Gastroesophageal sphincter (tissue), 4 donors: ENCODE measurements around the gene WDR18. TPM values are rescaled to one million over a fixed set of nuclear protein-coding genes. Genes with fewer than 3 reads are reported as not detected.

ENCODE experiments used
- ATAC-seq: fragments of 150-250 bp; one replicate; pipeline ENCODE4 v1.9.1; 2016; ENCODE audit warnings: mild to moderate bottlenecking, moderate library complexity
- H3K27ac ChIP-seq, 4 donors: fragments of 200-600 bp; sonication (generic) in 3 of 4; 1 replicate in 3 of 4; 2 replicates in 1 of 4; pipeline ENCODE4 v1.5.1; 2016 to 2019
- H3K27me3 ChIP-seq: fragments of 200-600 bp; sonication (generic); one replicate; pipeline ENCODE4 v1.5.1; 2019
- H3K36me3 ChIP-seq, 2 donors: fragments of 200-600 bp; sonication (generic); one replicate each; pipeline ENCODE4 v1.5.1; 2019; ENCODE audit warnings: control low read depth in 1 of 2
- H3K4me1 ChIP-seq, 3 donors: fragments of 200-600 bp; sonication (generic); 1 replicate in 2 of 3; 2 replicates in 1 of 3; pipeline ENCODE4 v1.5.1; 2016 to 2019; ENCODE audit warnings: control low read depth in 2 of 3
- H3K4me3 ChIP-seq, 2 donors: fragments of 200-600 bp; sonication (generic); one replicate each; pipeline ENCODE4 v1.5.1; 2019; ENCODE audit warnings: mild to moderate bottlenecking in 1 of 2, moderate library complexity in 1 of 2
- H3K9me3 ChIP-seq, 3 donors: fragments of 200-600 bp; sonication (generic); one replicate each; pipeline ENCODE4 v1.5.1; 2017 to 2019; ENCODE audit warnings: control low read depth in 2 of 3
- EP300 ChIP-seq: sonication (generic); formaldehyde crosslinking; IDR thresholded peaks from one replicate; pipeline ENCODE4 v1.6.1; 2017; ENCODE audit warnings: antibody characterized with exemption, mild to moderate bottlenecking
- POLR2A ChIP-seq, 2 donors: fragments of 450-650 bp; IDR thresholded peaks; one replicate each; pipeline ENCODE4 v1.6.1; 2017; ENCODE audit warnings: antibody characterized with exemption in 2 of 2, mild to moderate bottlenecking in 2 of 2, moderate library complexity in 1 of 2
- POLR2AphosphoS5 ChIP-seq: sonication (generic); formaldehyde crosslinking; IDR thresholded peaks from one replicate; pipeline ENCODE4 v1.6.1; 2017; ENCODE audit warnings: antibody characterized with exemption
- WGBS, 2 donors: methylation state at CpG; one replicate each; pipeline ENCODE4 v1.1.5; 2018; ENCODE audit warnings: low coverage in 1 of 2; 5-methylcytosine and 5-hydroxymethylcytosine counted together
- total RNA-seq, 4 donors: library from RNA; depleted of rRNA; stranded (reverse); fragments of >200 nt; gene quantifications; one replicate each; pipeline ENCODE4 v1.1.0, GENCODE V29; 2016
- TF ChIP-seq, protein P1 (sequence below), 4 experiments: fragments of 200-600 bp in 2 of 4; fragments of 450-650 bp in 2 of 4; sonication (generic) in 1 of 4; IDR thresholded peaks; one replicate each; pipeline ENCODE4 v1.5.1; 2017 to 2019; ENCODE audit warnings: antibody characterized with exemption in 4 of 4, mild to moderate bottlenecking in 2 of 4, moderate library complexity in 2 of 4

Gene WDR18
- total RNA-seq, 4 donors from 2014 or later = 7.2 to 43.9 (median 20.1) TPM

DNA sequence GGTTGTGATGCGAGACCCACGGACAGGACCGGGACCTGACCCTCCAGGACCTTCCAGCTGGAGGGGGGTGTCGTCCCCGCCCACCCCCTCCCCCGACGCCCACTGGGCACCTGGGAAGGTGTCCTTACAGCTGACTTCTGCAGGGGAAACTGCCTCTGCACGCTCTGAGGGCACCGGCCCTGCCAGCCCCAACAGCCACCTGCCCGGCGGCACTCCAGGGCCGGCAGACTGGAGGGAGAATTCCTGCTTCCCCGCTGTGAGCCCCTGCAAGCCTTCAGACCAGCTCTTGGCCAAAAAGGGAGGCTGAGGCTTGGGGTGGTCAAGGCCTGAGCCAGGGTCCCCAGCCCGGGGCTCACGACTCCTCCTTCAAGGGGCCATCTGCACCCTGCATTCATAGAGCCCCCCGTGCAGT lies 43.5 kb downstream of the WDR18 start:
- Histone ChIP-seq H3K27ac (peak overlapping the region; percentile 96 to 99 (median 98)), H3K36me3 (peaks cover 0 to 19% of the 10 kb centered on the region in 2 donors), H3K4me3 (peak overlapping the region; percentile 82 to 95), H3K9me3 (no peaks in the 10 kb centered on the region), H3K27me3 (peaks cover 4% of the 10 kb centered on the region), H3K4me1 (peaks cover 0 to 67% (median 12%) of the 10 kb centered on the region in 3 donors)
- WGBS, 2 donors = no CpG with 5 or more reads among the region's 16 CpGs
- ATAC-seq = no peak
- TF ChIP-seq POLR2A (IDR thresholded peaks at IDR 0.05) (no peak), EP300 (no peak), POLR2AphosphoS5 (no peak)
- TF ChIP-seq, protein P1, sequence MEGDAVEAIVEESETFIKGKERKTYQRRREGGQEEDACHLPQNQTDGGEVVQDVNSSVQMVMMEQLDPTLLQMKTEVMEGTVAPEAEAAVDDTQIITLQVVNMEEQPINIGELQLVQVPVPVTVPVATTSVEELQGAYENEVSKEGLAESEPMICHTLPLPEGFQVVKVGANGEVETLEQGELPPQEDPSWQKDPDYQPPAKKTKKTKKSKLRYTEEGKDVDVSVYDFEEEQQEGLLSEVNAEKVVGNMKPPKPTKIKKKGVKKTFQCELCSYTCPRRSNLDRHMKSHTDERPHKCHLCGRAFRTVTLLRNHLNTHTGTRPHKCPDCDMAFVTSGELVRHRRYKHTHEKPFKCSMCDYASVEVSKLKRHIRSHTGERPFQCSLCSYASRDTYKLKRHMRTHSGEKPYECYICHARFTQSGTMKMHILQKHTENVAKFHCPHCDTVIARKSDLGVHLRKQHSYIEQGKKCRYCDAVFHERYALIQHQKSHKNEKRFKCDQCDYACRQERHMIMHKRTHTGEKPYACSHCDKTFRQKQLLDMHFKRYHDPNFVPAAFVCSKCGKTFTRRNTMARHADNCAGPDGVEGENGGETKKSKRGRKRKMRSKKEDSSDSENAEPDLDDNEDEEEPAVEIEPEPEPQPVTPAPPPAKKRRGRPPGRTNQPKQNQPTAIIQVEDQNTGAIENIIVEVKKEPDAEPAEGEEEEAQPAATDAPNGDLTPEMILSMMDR (IDR thresholded peaks at IDR 0.05) = no peak

DNA sequence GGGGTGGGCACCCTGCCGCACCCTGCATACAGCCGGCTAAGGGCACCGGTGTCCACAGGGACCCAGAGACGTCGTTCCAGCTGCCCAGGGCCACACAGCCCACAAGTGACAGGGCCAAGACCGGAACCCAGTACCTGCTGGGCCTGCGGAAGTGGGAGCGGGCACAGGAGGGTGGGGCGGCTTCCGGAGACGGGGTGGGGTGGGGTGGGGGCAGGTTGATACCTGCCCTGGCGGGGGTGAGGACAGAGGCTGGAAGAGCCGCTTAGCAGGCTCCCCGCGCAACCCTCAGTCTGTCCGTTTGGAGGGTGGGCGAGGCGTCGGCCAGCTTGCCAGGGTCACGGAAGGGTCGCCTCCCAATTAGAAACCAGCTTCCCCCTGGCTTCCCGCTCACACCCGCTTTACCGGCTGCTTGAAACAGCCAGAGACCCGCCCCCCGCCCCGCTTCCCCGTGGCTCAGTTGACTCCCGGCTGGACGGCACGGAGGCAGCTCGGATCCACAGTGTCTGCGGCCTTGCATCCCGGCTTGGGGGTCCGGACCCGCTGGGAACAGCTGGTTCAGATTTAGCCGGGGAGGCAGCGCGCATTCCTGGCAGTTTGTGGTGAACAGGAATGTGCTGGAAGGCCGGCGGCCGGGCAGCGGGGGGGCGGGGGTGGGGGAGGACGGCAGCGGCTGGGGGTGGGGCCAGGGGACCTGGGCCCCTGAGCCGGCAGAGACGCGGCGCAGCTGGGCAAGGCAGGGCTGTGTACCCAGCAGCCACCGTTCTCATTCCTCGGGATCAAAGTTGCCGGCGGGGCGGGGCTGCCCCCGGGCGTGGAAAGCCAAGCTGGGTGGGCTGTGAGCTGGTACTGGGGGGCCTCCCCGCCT lies 44.1 kb downstream of the WDR18 start:
- 4% methylated on average over 9 of the region's 58 CpGs; no CpG with 5 or more reads in 1 of the 2 donors for WGBS, 2 donors
- peaks cover 0 to 26% of the 10 kb centered on the region in 2 donors for H3K36me3 ChIP-seq
- ATAC-seq = peak; percentile 61

DNA sequence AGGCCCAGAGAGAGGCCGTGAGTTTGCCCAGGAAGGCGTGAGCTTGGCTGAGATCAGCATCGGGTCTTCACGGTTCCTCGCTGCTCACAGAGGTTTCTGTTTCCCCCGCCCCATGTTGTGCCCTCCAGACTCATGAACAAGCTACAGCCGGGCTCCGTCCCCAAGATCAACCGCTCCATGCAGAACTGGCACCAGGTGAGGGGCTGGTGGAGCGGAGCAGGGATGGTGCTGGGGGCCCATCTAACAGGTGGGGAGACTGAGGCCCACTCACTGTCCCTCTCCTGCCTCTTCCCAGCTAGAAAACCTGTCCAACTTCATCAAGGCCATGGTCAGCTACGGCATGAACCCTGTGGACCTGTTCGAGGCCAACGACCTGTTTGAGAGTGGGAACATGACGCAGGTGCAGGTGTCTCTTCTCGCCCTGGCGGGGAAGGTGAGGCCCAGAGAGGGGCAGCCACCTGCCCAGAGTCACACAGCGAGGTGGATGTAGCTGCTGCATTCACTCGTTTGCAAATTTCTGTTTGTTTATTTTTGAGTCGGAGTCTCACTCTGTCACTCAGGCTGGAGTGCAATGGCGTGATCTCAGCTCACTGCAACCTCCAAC lies 48.2 kb downstream of the WDR18 start:
- H3K4me1 ChIP-seq = peaks cover 0 to 37% (median 12%) of the 10 kb centered on the region in 3 donors
- TF ChIP-seq EP300 (no peak), POLR2A (IDR thresholded peaks at IDR 0.05) (no peak), POLR2AphosphoS5 (no peak)
- TF ChIP-seq, protein P1 (IDR thresholded peaks at IDR 0.05) = no peak
- ATAC-seq = no peak
- peaks cover 0 to 52% of the 10 kb centered on the region in 2 donors for H3K36me3 ChIP-seq
- 80 to 82% methylated on average over 1 to 18 of the region's 20 CpGs for WGBS, 2 donors
- H3K27ac ChIP-seq = no peak overlapping the region
- no peaks in the 10 kb centered on the region for H3K9me3 ChIP-seq
- H3K27me3 ChIP-seq = peaks cover 4% of the 10 kb centered on the region
- no peak overlapping the region for H3K4me3 ChIP-seq

More for the DNA sequence above, 44.1 kb downstream of the WDR18 start:
- Histone ChIP-seq H3K27ac (peak overlapping the region; percentile 96 to 99 (median 98)), H3K27me3 (peaks cover 4% of the 10 kb centered on the region), H3K4me3 (peak overlapping the region; percentile 82 to 95), H3K9me3 (no peaks in the 10 kb centered on the region), H3K4me1 (peaks cover 0 to 61% (median 12%) of the 10 kb centered on the region in 3 donors)
- TF ChIP-seq POLR2AphosphoS5 = peak; percentile 61
- no peak for TF ChIP-seq EP300
- TF ChIP-seq, protein P1 (IDR thresholded peaks at IDR 0.05) = no peak
- TF ChIP-seq POLR2A (IDR thresholded peaks at IDR 0.05) = no peak

DNA sequence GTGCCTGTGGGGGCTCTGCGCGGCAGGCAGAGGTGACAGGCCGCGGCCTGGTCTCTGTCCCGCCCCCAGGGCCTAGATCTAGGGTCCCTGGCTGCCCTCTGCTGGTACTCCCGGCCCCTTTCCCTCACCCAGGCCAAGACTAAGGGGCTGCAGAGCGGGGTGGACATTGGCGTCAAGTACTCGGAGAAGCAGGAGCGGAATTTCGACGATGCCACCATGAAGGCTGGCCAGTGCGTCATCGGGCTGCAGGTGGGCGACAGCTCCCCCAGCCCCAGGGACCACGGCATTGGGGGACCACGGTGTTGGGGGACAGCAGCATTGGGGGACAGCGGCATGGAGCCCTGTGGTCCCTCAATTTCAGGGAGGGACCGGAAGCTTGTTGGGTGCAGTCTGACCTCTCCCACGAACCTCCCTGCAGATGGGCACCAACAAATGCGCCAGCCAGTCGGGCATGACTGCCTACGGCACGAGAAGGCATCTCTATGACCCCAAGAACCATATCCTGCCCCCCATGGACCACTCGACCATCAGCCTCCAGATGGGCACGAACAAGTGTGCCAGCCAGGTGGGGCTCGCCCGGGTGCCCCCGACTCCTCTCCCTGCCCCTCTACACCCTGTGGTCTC lies 52.0 kb downstream of the WDR18 start:
- H3K27ac ChIP-seq = no peak overlapping the region
- H3K4me1 ChIP-seq = peaks cover 0 to 30% (median 11%) of the 10 kb centered on the region in 3 donors
- H3K36me3 ChIP-seq = peaks cover 0 to 55% of the 10 kb centered on the region in 2 donors
- H3K9me3 ChIP-seq = no peaks in the 10 kb centered on the region
- TF ChIP-seq POLR2AphosphoS5 = no peak
- TF ChIP-seq EP300 = no peak
- no peak overlapping the region for H3K4me3 ChIP-seq
- WGBS, 2 donors = 80 to 94% methylated on average over 3 to 10 of the region's 29 CpGs
- H3K27me3 ChIP-seq = no peaks in the 10 kb centered on the region
- ATAC-seq = no peak

DNA sequence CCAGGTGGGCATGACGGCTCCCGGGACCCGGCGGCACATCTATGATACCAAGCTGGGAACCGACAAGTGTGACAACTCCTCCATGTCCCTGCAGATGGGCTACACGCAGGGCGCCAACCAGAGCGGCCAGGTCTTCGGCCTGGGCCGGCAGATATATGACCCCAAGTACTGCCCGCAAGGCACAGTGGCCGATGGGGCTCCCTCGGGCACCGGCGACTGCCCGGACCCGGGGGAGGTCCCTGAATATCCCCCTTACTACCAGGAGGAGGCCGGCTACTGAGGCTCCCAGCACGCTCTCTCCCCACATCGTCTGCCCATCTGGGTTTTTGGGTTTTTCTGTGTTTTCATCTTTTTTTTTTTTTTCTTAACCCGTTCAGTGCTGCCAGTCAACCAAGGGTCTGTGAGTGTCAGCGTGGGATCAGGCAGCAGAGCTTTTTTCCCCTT lies 53.5 kb downstream of the WDR18 start:
- TF ChIP-seq POLR2A (IDR thresholded peaks at IDR 0.05) (no peak), EP300 (no peak), POLR2AphosphoS5 (no peak)
- TF ChIP-seq, protein P1 (IDR thresholded peaks at IDR 0.05) = no peak
- Histone ChIP-seq H3K27ac (peak overlapping the region in 3 of 4 donors; percentile 54 to 71 (median 70)), H3K27me3 (peaks cover 6% of the 10 kb centered on the region), H3K36me3 (peaks cover 0 to 42% of the 10 kb centered on the region in 2 donors), H3K4me3 (no peak overlapping the region), H3K9me3 (no peaks in the 10 kb centered on the region), H3K4me1 (peaks cover 0 to 45% (median 20%) of the 10 kb centered on the region in 3 donors)
- 55 to 72% methylated on average over 4 to 15 of the region's 22 CpGs for WGBS, 2 donors
- ATAC-seq = no peak
